HL-60/S4 treated with retinoic acid at 250 ng/mL for 4 days and 3 days (cell line): Measurements from ENCODE around the gene CEP57L1.

ENCODE experiments used
- in situ Hi-C: fragments of 300-500 bp; cut with MboI; formaldehyde crosslinking; loops from 2 replicates; pipeline ENCODE4 v1.7.0; 2022; ENCODE audit warnings: low sequenced_read_pairs

The CEP57L1 gene

DNA sequence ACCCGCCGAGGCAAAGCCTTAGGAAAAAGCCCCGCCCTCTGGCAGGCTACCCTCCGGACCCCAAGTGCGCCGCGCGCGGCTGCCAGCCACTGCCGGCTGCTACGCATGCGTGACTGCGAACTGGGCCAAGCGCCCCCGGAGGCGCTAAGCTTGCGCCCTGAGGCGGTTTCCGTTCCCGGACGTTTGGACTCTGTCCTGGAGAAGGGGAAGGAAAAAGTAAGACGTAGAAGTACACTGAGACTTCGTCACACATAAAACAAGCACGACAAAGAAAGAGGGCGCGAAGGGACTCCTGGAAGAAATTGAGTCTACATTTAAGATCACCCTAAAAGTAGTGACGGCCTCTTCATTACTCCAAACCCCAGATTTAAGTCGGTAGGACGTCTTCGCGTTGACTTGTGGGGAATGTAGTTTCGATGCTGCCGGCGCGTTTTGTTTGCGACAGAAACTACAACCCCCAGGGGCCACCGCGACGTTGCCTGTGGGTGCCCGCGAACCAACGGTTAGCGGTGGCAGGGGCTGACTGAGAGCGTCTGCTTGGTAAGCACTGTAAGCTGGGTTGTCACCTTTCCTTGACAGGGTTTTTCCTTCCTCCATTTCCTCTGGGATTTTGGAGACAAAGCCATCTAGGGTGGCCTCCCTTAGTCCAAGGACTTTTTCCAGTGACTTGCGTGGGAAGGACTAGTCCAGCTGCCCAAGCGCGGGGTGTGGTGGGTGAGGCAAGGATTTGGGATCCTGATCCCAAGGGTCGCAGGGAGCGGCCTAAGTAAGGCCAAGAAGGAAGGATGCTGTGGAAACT is at the start of gene CEP57L1:
TSS of gene CEP57L1 (plus strand) at position 472 of the 799 bp plus-strand sequence. CDS start 49,715 bp downstream, outside the sequence.
- in situ Hi-C loops, result no loop called here

DNA sequence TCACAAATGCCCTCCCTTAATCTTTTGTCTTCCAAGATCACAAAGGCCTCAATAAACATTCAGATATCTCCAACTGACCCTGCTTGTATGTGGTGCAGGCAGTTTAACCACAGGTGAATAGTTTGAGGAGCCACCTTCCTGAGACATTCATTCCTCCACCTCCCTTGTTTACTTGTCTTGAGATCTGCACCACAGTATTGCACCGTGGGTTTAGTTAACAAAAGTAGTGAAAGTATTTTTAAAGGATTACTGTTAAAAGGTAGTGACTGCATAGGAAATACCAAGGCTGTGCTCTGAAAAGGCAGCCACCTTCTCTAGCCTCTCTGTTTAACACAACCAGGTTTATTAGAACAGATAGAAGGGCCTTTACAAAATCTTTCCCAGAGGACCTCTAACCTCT is 47.1 kb upstream of the CEP57L1 start:
- in situ Hi-C loops, result no loop called here

DNA sequence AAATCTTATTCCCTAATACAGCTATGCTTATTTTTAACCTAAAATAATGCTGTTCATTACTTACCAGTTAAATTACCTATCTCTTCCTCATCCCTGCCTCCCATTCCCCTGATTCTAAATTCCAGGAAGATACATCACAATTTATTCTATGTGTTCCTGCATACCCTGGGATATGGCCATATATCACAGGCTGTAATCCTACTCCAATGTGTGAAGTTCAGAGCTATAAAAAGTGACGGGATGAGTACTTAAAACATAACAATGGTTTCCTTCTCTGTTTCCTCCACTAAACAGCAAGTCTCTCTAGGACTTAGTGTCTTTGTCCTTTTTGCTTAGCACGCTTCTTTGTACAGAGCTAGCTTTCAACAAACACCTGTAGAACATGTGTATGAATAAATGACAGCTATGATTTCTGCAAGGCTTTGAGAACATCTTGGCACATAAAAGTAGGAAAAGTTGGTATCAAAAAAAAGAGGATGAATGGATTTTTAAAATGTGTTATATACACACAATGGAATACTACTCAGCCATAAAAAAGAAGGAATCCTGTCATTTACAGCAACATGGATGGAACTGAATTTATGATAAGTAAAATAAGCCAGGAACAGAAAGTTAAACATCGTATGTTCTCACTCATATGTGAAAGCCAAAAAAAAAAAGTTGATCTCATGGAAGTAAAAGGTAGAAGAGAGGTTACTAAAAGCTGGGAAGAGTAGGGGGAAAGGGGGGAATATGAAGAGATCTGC is 46.5 kb upstream of the CEP57L1 start:
- in situ Hi-C loops, result no loop called here

DNA sequence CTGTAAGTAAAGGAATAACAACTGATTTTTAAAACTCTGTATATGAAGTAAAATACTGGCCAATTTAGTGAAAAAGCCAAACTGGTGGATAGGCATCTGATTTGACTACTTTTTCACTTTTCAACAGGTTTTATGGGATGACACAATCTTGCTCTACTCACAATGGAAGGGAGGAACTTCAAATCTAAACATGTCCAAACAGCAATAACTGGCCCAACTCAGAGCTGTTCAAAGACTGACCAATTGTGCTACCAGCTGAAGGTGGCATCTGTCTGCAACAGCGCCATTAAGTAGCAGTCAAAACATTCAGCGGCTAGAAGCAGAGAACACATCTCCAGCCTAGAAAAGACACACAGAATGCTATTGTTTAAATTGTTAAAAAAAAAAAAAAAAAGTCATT is 45.3 kb upstream of the CEP57L1 start:
- in situ Hi-C loops, result loop anchor here (25.0 kb wide), 1 partner anchor 938 kb away; no protein-coding TSS in a partner anchor

DNA sequence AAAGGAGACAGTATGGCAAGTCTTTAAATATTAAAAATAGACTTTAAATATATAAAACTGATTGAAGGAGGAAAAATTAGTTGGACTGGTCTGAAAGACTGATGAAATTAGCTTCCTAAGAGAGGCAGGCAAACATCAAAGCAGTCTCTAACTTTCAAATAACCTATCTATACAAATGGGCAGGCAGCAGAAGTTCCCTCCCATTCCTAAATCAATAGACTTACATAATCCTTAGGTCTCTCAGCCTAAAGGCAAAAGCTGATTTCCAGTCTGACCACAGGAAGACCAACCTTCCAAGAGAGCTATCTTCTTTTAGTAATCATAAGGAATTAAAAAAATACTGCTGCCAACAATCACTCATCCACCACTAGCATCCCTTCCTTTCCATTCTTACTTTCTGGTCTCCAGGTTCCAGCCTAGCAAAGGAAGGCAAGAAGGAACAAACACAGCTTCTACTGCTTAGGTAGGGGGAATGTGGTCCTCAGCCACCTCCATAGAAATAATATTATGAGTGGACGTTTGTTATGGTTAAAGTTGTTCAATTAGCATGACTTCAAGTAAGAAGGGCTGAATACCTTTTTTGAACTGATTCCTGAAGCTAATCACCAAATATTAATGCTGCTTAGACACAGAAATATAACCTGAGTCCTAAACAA is 44.7 kb upstream of the CEP57L1 start:
- in situ Hi-C loops, result loop anchor here (25.0 kb wide), 1 partner anchor 938 kb away; no protein-coding TSS in a partner anchor

DNA sequence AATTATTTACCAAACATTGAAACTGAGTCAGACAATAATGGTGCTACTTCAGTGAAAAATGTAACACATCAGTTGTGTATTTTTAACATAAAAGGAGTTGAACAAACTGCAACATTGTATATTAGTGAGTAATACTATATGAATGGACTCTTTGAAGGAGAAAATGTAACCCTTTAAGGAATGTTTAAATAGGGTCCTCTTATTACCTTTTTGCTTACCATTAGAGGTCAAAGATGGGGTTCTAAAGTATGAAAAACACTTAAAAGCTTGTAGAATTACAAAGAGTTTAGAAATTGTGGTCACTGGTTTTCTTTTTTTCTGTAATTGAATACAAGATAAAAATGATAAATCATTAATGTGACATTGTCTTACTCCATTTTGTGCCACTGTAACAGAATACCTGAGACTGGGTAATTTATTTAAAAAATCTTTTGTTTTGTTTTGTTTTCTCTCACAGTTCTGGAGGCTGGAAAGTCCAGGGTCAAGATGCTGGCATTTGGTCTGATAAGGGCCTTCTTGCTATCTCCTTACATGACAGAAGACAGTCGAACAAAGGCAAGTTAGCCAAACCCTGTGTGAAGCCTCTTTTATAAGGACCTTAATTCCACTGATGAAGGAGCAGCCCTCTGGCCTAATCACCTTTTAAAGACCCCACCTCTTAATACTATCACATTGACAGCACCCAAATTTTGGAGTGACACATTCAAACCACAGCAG is 43.8 kb upstream of the CEP57L1 start:
- in situ Hi-C loops, result loop anchor here (25.0 kb wide), 1 partner anchor 939 kb away; no protein-coding TSS in a partner anchor

DNA sequence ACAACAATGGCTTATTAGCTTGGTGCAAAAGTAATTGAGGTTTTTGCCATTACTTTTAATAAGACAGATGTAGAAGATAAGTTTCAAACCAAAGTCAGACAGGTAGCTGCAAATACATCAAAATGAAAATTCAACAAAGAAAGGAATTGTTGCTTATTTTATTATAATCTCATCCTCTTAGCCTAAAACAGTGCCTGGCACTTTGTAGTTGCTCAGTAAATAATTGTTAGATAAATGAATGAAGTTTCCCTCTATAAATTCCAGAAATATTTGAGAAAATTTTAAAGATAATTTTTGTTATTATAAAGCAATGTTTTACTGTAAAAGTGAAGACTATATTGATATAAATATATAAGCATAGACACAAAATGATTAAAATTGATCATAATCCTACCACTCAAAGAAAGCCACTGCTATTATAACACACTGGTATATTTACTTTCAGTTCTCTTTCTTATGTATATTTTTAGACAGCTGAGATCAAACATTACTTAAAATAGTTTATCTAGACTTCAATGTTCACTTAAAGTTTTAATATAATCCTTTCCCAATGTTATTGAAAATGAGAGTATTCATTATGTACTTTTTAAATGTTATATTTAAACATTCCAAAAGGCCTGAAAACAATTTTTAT is 43.2 kb upstream of the CEP57L1 start:
- in situ Hi-C loops, result loop anchor here (25.0 kb wide), 1 partner anchor 940 kb away; no protein-coding TSS in a partner anchor

DNA sequence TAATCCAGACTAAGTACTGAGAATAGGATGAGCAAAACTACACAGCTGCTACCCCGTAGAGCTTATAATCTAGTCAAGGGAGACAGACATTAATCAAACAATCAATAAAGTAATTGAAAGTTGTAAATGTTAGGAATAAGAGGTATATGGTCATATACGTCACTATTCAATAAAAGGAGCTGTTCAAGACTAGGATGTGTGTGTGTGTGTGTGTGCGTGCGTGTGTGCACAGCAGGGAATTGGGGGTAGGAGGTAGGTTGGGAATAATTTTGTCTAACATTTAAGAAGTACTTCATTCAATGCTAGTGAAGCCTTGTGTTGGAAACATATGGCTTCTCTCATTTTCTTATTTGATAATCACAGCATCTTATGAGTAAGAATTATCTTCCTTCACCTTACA is 42.5 kb upstream of the CEP57L1 start:
- in situ Hi-C loops, result loop anchor here (25.0 kb wide), 1 partner anchor 941 kb away; no protein-coding TSS in a partner anchor

DNA sequence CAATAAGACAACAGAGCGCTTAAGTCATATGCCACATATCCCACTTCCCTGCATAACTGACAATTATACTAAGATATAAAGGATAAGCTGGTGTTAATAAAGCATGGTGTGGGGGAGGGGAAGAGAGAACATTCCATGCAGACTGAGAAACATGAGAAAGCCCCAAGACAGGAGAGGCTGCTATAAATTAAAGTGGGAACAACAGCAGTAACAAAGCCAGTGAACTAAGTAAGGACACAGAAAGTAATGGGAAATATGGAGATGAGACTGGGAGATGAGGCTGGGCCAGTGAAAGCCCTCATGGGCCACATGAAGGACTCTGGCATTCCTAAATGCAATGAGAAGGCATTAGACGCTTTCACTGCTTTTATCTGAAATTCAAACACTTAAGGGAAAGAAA is 42.0 kb upstream of the CEP57L1 start:
- in situ Hi-C loops, result loop anchor here (25.0 kb wide), 1 partner anchor 941 kb away; no protein-coding TSS in a partner anchor

DNA sequence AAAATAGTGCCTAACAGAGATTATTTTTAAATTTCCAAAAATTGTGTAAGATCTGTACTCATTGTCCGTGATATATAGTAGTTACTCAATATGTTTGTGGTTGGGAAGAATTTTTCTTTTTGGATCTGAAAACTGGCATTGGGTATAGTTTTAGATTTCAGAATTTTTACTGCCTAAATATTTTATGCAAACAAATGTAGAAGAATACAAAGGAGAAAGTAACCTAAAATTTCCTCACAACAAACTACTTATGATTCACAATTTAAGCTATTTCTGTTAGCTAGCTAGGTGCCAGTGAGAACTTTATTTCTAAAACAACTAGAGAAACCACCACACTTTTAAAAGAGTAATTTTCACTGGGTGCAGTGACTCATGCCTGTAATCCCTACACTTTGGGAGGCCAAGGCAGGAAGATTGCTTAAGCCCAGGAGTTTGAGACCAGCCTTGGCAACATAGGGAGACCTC is 39.5 kb upstream of the CEP57L1 start:
- in situ Hi-C loops, result loop anchor here (25.0 kb wide), 1 partner anchor 944 kb away; no protein-coding TSS in a partner anchor

DNA sequence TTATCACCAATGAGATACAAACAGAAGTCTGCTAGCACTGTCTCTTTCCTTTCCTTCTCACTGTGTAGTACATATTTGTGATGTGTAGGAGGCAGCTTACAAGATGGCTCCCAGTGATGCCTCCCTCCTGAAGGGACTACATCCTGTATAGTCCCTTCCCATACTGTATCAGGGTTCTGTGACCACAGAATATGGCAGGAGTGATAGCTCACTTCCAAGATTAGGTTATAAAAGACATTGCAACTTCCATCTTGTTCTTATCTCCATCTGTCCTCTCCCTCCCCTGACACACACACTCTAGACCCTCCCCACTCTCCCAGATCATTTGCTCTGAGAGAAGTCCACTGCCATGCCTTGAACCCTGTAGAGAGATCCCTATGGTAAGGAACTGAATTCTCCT is 38.6 kb upstream of the CEP57L1 start:
- in situ Hi-C loops, result loop anchor here (25.0 kb wide), 1 partner anchor 944 kb away; no protein-coding TSS in a partner anchor

DNA sequence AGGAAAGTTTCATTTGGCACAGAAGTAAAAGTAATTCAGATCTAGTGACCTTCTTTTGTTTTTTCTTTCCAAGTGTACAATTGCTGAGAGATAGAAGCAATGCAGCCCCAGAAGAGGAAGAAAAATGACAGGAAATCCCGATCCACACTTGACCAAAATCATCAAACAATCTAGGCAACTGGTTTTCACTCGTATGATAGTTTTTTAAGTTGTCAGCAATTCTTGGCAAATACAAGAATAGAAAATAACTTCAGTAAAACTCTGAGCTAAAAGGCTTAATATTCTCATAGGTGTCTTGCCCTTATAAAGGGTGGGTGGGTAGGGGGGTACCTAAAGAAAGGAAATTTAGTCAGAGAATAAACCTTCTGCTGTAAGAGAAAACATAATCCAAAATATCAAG is 36.7 kb upstream of the CEP57L1 start:
- in situ Hi-C loops, result loop anchor here (25.0 kb wide), 1 partner anchor 946 kb away; no protein-coding TSS in a partner anchor

DNA sequence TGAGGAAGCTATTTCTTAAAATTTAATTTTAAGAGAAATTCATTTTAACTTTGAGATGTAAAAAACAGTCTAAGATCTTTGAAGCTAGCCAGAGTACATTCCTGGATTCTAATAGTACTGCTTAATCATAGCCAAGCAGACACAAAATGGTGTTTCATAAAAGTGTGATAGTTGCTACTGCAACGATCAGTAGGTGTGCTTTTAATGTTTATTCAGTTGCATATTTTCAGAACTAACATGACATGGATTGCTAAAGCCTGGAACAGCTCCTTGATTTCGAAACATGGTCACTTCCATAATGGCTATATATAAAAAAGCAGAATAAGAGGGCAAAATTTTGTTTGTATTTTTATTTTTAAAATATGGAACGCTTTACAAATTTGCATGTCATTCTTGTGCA is 36.2 kb upstream of the CEP57L1 start:
- in situ Hi-C loops, result loop anchor here (25.0 kb wide), 1 partner anchor 947 kb away; no protein-coding TSS in a partner anchor

DNA sequence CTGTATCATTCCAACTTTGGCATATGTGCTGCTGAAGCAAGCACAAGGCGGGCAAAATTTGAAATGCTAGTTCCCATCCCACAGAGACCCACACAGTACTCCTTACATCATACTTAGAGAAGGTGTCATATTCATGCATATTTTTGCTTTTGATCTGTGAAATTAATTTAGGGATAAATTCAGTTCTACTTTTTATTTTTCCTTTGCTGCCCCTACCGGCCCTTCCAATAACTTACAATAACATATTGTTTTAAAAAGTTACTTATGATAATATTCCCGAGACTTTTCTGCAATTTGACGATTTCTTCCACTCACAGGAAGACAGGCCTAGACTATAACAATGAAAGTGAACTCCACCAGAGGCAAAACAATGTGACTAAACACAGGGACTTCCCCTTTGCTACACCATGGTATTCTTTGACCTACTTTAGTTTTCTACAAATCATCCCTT is 35.7 kb upstream of the CEP57L1 start:
- in situ Hi-C loops, result loop anchor here (25.0 kb wide), 1 partner anchor 947 kb away; no protein-coding TSS in a partner anchor

DNA sequence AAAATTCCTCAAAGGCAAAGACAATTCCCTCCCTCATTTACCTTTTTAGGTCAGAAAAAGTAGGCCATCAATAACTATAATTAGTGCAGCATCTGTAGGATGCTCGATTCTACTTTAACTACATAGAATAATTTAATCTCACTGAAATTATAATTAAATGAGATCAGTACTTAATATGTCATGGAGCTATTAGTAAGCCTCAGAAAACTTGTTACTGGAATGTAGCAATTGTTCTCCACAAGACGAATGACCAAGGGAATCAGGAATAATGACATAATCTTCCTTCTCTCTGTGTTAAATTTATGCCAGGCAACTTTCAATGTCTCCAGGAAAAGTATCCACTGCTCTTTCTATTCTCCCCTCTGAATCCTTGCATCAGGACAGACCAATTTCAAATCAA is 34.7 kb upstream of the CEP57L1 start:
- in situ Hi-C loops, result loop anchor here (25.0 kb wide), 1 partner anchor 948 kb away; no protein-coding TSS in a partner anchor

DNA sequence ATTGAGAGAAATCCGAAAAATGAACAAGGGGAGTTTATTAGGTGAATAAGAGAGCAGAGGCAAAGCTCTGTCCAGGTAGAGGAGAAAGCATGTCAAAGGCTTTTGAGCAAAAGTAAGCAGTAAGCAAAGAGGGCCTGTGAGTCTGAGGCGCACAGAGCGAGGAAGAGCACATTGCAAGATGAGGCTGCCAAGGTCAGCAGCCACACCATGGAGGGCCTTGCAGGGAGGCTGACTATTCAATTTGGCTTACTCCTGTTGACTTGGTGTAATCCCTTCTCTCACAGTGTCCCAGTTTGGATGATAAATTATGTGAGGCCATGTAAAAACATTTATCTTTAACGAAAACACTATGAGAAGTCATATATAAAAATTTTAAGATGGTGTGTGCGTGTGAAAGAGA is 33.1 kb upstream of the CEP57L1 start:
- in situ Hi-C loops, result loop anchor here (25.0 kb wide), 1 partner anchor 950 kb away; no protein-coding TSS in a partner anchor

DNA sequence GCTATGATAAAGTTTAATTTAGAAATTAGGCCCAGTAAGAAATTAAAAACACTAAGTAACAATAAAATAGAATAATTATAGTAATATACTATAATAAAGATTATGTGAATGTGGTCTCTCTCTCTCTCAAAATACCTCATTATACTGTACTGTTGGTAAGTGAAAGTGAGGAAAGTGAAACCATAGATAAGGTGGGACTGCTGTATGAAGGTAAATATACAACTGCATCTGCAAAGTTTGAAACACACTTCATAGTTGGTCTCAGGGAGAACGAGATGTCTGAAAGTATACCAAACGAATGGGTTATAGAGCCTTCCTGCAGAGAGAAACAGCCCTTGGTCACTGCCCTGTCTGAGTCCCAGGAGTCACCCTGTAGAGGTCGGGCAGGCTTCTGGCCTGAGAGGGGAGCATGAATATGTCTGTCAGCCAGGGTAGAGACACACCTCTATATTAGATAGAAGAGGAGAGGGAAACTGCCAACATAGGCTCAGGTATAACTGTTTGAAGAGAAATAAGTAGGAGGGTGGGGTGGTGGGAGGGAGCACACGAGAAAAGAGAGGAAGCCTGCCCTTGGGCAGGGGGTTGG is 32.4 kb upstream of the CEP57L1 start:
- in situ Hi-C loops, result loop anchor here (25.0 kb wide), 1 partner anchor 951 kb away; no protein-coding TSS in a partner anchor

DNA sequence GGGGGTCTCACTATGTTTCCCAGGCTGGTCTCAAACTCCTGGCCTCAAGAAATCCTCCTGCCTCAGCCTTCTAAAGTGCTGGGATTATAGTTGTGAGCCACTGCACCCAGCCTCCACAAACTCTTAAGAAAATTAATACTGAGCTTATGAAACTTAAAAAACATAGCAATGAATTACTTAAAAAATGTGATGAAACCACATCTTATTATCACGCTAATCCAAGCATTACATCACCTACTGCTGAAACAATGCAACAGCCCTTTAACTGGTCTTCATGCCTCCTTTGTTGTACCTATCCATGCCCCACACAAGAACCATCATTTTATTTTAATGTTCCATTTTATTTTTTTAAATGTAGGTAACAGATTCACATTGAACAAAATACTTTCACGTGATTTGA is 25.6 kb upstream of the CEP57L1 start:
- in situ Hi-C loops, result loop anchor here (5.0 to 25.0 kb wide), 2 partner anchors 527 to 957 kb away; no protein-coding TSS in a partner anchor
